Measurements from ENCODE around the gene UGT1A4. TPM values are rescaled to one million over a fixed set of nuclear protein-coding genes. Genes with fewer than 3 reads are reported as not detected.
A peak's percentile ranks its signal among the peaks of the same experiment; 100 is the strongest.

Gene UGT1A4
- total RNA-seq, 3 donors from 2014 or later (not counting 1 experiment from before 2014, with no cell fraction given), result not detected

- Histone ChIP-seq H3K9me3 (ENCODE audit: control insufficient read depth, insufficient read depth, low read length) (no peaks in the 10 kb centered on the region), H3K36me3 (ENCODE audit: control insufficient read depth, insufficient read depth, low read length) (no peaks in the 10 kb centered on the region), H3K4me1 (ENCODE audit: control insufficient read depth, insufficient read depth, low read length) (no peaks in the 10 kb centered on the region), H3K27ac (ENCODE audit: low read length) (no peak overlapping the region), H3K27me3 (ENCODE audit: control insufficient read depth, insufficient read depth, low read length) (no peaks in the 10 kb centered on the region), H3K4me3 (ENCODE audit: low read length) (no peak overlapping the region)
- ATAC-seq (no peak), DNase-seq (no peak)
- Mint-ChIP-seq H3K36me3 (no peaks in the 10 kb centered on the region), H3K27ac (no peak overlapping the region), H3K27me3 (ENCODE audit: low read depth in 2 of 2) (peaks cover 8 to 10% of the 10 kb centered on the region in 2 donors), H3K9me3 (no peaks in the 10 kb centered on the region), H3K4me1 (peaks cover 0 to 5% of the 10 kb centered on the region in 2 donors), H3K4me3 (no peak overlapping the region)
- TF ChIP-seq CTCF (IDR thresholded peaks at IDR 0.05), result no peak
- intact Hi-C loops (cut with micrococcal nuclease), result no loop called here
- 94% methylated on average over 6 of the region's 6 CpGs for WGBS (ENCODE audit: insufficient coverage)
Observed at GRCh38 chr2:233820774-233821105, 102.2 kb downstream of the UGT1A4 start.

- intact Hi-C loops (cut with micrococcal nuclease), result no loop called here
- Histone ChIP-seq H3K27ac (ENCODE audit: low read length) (no peak overlapping the region), H3K4me3 (ENCODE audit: low read length) (no peak overlapping the region), H3K36me3 (ENCODE audit: control insufficient read depth, insufficient read depth, low read length) (no peaks in the 10 kb centered on the region), H3K9me3 (ENCODE audit: control insufficient read depth, insufficient read depth, low read length) (no peaks in the 10 kb centered on the region), H3K4me1 (ENCODE audit: control insufficient read depth, insufficient read depth, low read length) (no peaks in the 10 kb centered on the region), H3K27me3 (ENCODE audit: control insufficient read depth, insufficient read depth, low read length) (no peaks in the 10 kb centered on the region)
- 91% methylated on average over 3 of the region's 3 CpGs for WGBS (ENCODE audit: insufficient coverage)
- Mint-ChIP-seq H3K9me3 (no peaks in the 10 kb centered on the region), H3K27me3 (ENCODE audit: low read depth in 2 of 2) (peaks cover 3 to 12% of the 10 kb centered on the region in 2 donors), H3K4me1 (peaks cover 0 to 5% of the 10 kb centered on the region in 2 donors), H3K36me3 (no peaks in the 10 kb centered on the region), H3K27ac (no peak overlapping the region), H3K4me3 (no peak overlapping the region)
- no peak for DNase-seq
- ATAC-seq, result no peak
- no peak for TF ChIP-seq CTCF (IDR thresholded peaks at IDR 0.05)
Observed at GRCh38 chr2:233821196-233821595, 102.7 kb downstream of the UGT1A4 start.

GRCh38 chr2:233821709-233822100 lies 103.2 kb downstream of the UGT1A4 start:
- H3K4me3 ChIP-seq (ENCODE audit: low read length), result no peak overlapping the region
- Mint-ChIP-seq H3K4me3 (no peak overlapping the region), H3K27me3 (ENCODE audit: low read depth in 2 of 2) (peaks cover 0 to 14% of the 10 kb centered on the region in 2 donors), H3K27ac (no peak overlapping the region), H3K36me3 (no peaks in the 10 kb centered on the region), H3K4me1 (peaks cover 0 to 5% of the 10 kb centered on the region in 2 donors), H3K9me3 (no peaks in the 10 kb centered on the region)
- H3K27ac ChIP-seq (ENCODE audit: low read length), result no peak overlapping the region
- no peaks in the 10 kb centered on the region for H3K27me3 ChIP-seq (ENCODE audit: control insufficient read depth, insufficient read depth, low read length)
- intact Hi-C loops (cut with micrococcal nuclease), result no loop called here
- H3K9me3 ChIP-seq (ENCODE audit: control insufficient read depth, insufficient read depth, low read length), result no peaks in the 10 kb centered on the region
- ATAC-seq (no peak), DNase-seq (peak in 1 of 2 donors; percentile 10)
- TF ChIP-seq CTCF (IDR thresholded peaks at IDR 0.05), result no peak
- no peaks in the 10 kb centered on the region for H3K4me1 ChIP-seq (ENCODE audit: control insufficient read depth, insufficient read depth, low read length)
- H3K36me3 ChIP-seq (ENCODE audit: control insufficient read depth, insufficient read depth, low read length), result no peaks in the 10 kb centered on the region
- whole genome bisulfite sequencing (ENCODE audit: insufficient coverage), result 93% methylated on average over 8 of the region's 8 CpGs

- intact Hi-C loops (cut with micrococcal nuclease), result no loop called here
- Mint-ChIP-seq H3K4me3 (no peak overlapping the region), H3K9me3 (no peaks in the 10 kb centered on the region), H3K27me3 (ENCODE audit: low read depth in 2 of 2) (peaks cover 0 to 14% of the 10 kb centered on the region in 2 donors), H3K27ac (no peak overlapping the region), H3K36me3 (no peaks in the 10 kb centered on the region), H3K4me1 (peaks cover 0 to 2% of the 10 kb centered on the region in 2 donors)
- Histone ChIP-seq H3K9me3 (ENCODE audit: control insufficient read depth, insufficient read depth, low read length) (no peaks in the 10 kb centered on the region), H3K27ac (ENCODE audit: low read length) (no peak overlapping the region), H3K4me3 (ENCODE audit: low read length) (no peak overlapping the region), H3K36me3 (ENCODE audit: control insufficient read depth, insufficient read depth, low read length) (no peaks in the 10 kb centered on the region), H3K4me1 (ENCODE audit: control insufficient read depth, insufficient read depth, low read length) (no peaks in the 10 kb centered on the region), H3K27me3 (ENCODE audit: control insufficient read depth, insufficient read depth, low read length) (no peaks in the 10 kb centered on the region)
- DNase-seq (peak in 1 of 2 donors; percentile 10), ATAC-seq (no peak)
- TF ChIP-seq CTCF (IDR thresholded peaks at IDR 0.05), result no peak
- 91% methylated on average over 21 of the region's 21 CpGs for WGBS (ENCODE audit: insufficient coverage)
Observed at GRCh38 chr2:233822101-233822771, 103.7 kb downstream of the UGT1A4 start.

All from natural killer cell (primary cell).